Adrenal gland (tissue), 12 donors: Measurements from ENCODE around the gene OR10G3. TPM values are rescaled to one million over a fixed set of nuclear protein-coding genes. Genes with fewer than 3 reads are reported as not detected.

Experiments
- DNase-seq, 7 donors: peaks; one replicate each; pipeline ENCODE4 v3.0.0-alpha.2; 2019 to 2020
- H3K27ac ChIP-seq, 5 donors: fragments of 200-600 bp; sonication (generic) in 4 of 5; 1 replicate in 3 of 5; 2 replicates in 2 of 5; pipeline versions ENCODE4 v1.5.1 to v1.8.0; 2016 to 2020; ENCODE audit warnings: mild to moderate bottlenecking in 1 of 5
- H3K27me3 ChIP-seq: fragments of 200-600 bp; 2 replicates; pipeline ENCODE4 v1.8.0; 2021
- H3K36me3 ChIP-seq, 2 donors: fragments of 200-600 bp; replicated peaks in 1 of 2; 1 replicate in 1 of 2; 2 replicates in 1 of 2; pipeline versions ENCODE4 v1.5.1 to v1.8.0; 2018 to 2022
- H3K4me1 ChIP-seq, 2 donors: fragments of 200-600 bp; replicated peaks in 1 of 2; 1 replicate in 1 of 2; 2 replicates in 1 of 2; pipeline versions ENCODE4 v1.5.1 to v1.8.0; 2018 to 2021
- H3K4me3 ChIP-seq, 4 donors: fragments of 200-600 bp; sonication (generic) in 3 of 4; one replicate each; pipeline ENCODE4 v1.5.1; 2016 to 2018
- H3K9me3 ChIP-seq, 3 donors: fragments of 200-600 bp; sonication (generic) in 1 of 3; replicated peaks in 1 of 3; 1 replicate in 2 of 3; 2 replicates in 1 of 3; pipeline versions ENCODE4 v1.5.1 to v1.8.0; 2016 to 2021
- CTCF ChIP-seq, 6 experiments: fragments of 450-650 bp in 4 of 6; fragments of 200-600 bp in 2 of 6; sonication (generic) in 1 of 6; IDR thresholded peaks; 1 replicate in 5 of 6; 2 replicates in 1 of 6; pipeline versions ENCODE4 v1.5.1 to v1.8.0; 2016 to 2021; ENCODE audit warnings: antibody characterized with exemption in 6 of 6, mild to moderate bottlenecking in 2 of 6, moderate library complexity in 1 of 6
- POLR2A ChIP-seq, 2 donors: fragments of 450-650 bp; IDR thresholded peaks; one replicate each; pipeline ENCODE4 v1.6.1; 2017; ENCODE audit warnings: antibody characterized with exemption in 2 of 2, mild to moderate bottlenecking in 2 of 2, moderate library complexity in 1 of 2
- WGBS, 4 donors: extraction: QIAGEN DNeasy Blood & Tissue Kit in 2 of 4; methylation state at CpG; one replicate each; pipeline versions ENCODE4 v1.1.5 to v1.1.7; 2013 to 2017; 5-methylcytosine and 5-hydroxymethylcytosine counted together
- intact Hi-C, 2 donors: fragments of 100-400 bp; cut with DNase I; formaldehyde crosslinking; loops; one replicate each; pipeline versions ENCODE4 v1.14.1 to v1.15.0; 2022 to 2023
- polyA plus RNA-seq, 3 donors: library from polyadenylated mRNA; stranded (reverse); fragments of 200-250 nt in 2 of 3; fragments of 350-450 nt in 1 of 3; fragmentation: Illumina TruSeq in 1 of 3; extraction: RNeasy Lipid Tissue Mini Kit (QIAGEN cat#74804) in 1 of 3; gene quantifications; one replicate each; pipeline ENCODE4 v1.2.3, GENCODE V29; 2013 to 2014
- total RNA-seq, 9 donors: library from RNA; depleted of rRNA in 4 of 9; stranded (reverse); fragments of >200 nt in 4 of 9; fragments of 120-200 nt in 1 of 9; fragmentation: NEBNext Ultra II Directional in 1 of 9; extraction: Animal tissue kit (Norgen Biotek cat#: 25700) in 1 of 9; gene quantifications; one replicate each; pipeline versions ENCODE4 v1.1.0 to v1.2.4, GENCODE V29; 2013 to 2023
- donor health status: healthy with polysubstance abuse.
- donor health status: Bipolar disorder and iron deficiency.
- donor health status: DM: yes; HTN: yes; CAD: no.
- donor health status: DM: no; HTN: no; CAD: no.
- donor health status: DM: no; HTN: no; CAD: no.
- donor health status: DM: yes; HTN: yes; CAD: no.

OR10G3 gene
- total and polyA plus RNA-seq, 12 donors: not detected

DNA sequence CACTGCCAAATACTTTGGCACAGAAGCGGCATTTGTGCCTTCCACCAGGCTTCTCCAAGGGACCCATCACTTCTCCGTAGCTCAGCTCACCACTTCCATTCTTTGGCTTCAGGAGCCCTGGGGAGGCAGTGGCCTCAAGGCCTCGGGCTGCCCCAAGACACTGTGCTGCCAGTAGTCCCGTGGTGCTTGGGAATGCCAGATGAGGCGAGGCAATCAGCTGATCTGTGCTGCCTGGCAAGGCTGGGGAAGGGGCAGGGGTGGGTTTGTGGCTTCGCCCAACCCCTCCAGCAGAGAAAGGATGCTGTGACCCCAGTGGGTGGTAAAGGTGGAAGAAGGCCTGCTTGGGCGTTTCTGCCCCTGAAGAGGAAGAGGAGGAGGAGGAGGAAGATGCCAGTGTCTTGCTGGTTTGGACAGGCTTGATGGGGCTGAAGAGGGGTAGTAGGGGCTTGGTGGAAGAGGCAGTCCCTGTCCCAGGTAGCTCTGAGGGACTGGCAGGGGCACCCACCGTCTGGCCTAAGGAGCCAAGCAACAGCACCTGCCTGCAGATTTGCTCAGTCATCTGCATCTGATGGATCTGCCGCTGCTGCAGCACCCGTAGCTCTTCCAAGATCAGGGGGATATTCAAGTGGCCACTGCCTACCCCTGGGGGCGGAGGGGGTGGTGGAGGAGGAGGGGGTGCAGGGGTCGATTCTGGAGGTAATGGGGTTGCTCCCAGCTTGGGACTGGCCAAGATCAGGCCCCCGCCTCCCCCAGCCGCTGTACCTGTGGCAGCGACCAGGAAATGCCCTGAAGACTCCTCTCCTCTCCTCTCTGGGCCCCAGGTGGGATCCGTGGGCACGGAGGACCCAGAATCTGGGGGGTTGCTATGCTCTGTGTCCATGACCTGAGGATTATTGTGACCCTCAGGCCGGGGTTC is 55.0 kb downstream of the OR10G3 start:
- Histone ChIP-seq H3K27me3 (no peaks in the 10 kb centered on the region), H3K9me3 (no peaks in the 10 kb centered on the region), H3K4me3 (peak overlapping the region in 1 of 4 donors; percentile 77), H3K27ac (no peak overlapping the region), H3K4me1 (peaks cover 0 to 8% of the 10 kb centered on the region in 2 donors), H3K36me3 (no peaks in the 10 kb centered on the region)
- 88 to 94% (median 91%) methylated on average over 12 to 18 of the region's 18 CpGs for WGBS, 4 donors
- intact Hi-C loops: no loop called here
- no peak for DNase-seq
- TF ChIP-seq CTCF (IDR thresholded peaks at IDR 0.05) (no peak), POLR2A (IDR thresholded peaks at IDR 0.05) (no peak)

DNA sequence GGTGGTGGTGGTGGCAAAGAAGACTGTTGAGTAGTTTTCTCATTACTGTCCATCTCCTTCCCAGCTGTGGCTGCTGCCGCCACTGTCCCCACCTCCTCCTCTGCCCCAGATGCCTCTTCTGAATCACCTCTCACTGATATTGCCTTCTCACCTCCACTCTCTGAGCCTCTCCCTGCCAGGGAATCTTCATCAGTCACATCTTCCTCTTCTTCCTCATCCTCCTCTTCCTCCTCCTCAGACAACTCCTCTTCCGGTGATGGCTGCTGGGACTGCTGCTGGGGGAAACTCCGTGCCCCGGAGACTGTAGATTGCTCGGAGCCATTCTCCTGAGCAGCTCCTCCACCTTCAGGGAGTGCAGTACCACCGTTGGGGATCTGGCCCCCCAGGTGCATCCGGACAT is 56.7 kb downstream of the OR10G3 start:
- no peak overlapping the region for H3K4me3 ChIP-seq
- intact Hi-C loops: no loop called here
- 78 to 91% (median 85%) methylated on average over 5 to 7 of the region's 7 CpGs for WGBS, 4 donors
- H3K27ac ChIP-seq: no peak overlapping the region
- no peaks in the 10 kb centered on the region for H3K9me3 ChIP-seq
- DNase-seq: no peak
- H3K27me3 ChIP-seq: no peaks in the 10 kb centered on the region
- no peaks in the 10 kb centered on the region for H3K36me3 ChIP-seq
- TF ChIP-seq POLR2A (IDR thresholded peaks at IDR 0.05) (no peak), CTCF (IDR thresholded peaks at IDR 0.05) (no peak)
- H3K4me1 ChIP-seq: peaks cover 0 to 8% of the 10 kb centered on the region in 2 donors

GRCh38 chr14:21521501-21521900 is 58.4 kb downstream of the OR10G3 start:
- Histone ChIP-seq H3K27ac (no peak overlapping the region), H3K4me1 (peaks cover 0 to under 1% of the 10 kb centered on the region in 2 donors), H3K27me3 (no peaks in the 10 kb centered on the region), H3K9me3 (no peaks in the 10 kb centered on the region), H3K4me3 (no peak overlapping the region), H3K36me3 (no peaks in the 10 kb centered on the region)
- intact Hi-C loops: no loop called here
- DNase-seq: no peak
- 83 to 89% (median 85%) methylated on average over 2 of the region's 2 CpGs for WGBS, 4 donors
- TF ChIP-seq CTCF (IDR thresholded peaks at IDR 0.05) (no peak), POLR2A (IDR thresholded peaks at IDR 0.05) (no peak)

- Histone ChIP-seq H3K4me1 (no peaks in the 10 kb centered on the region), H3K9me3 (no peaks in the 10 kb centered on the region), H3K4me3 (no peak overlapping the region), H3K27ac (no peak overlapping the region), H3K27me3 (no peaks in the 10 kb centered on the region), H3K36me3 (no peaks in the 10 kb centered on the region)
- intact Hi-C loops: no loop called here
- WGBS, 4 donors: 90 to 98% (median 93%) methylated on average over 1 of the region's 1 CpG
- TF ChIP-seq CTCF (IDR thresholded peaks at IDR 0.05) (no peak), POLR2A (IDR thresholded peaks at IDR 0.05) (no peak)
- no peak for DNase-seq
These were observed 59.1 kb downstream of the OR10G3 start for GRCh38 chr14:21520767-21521166.
